Naive thymus-derived CD4-positive, alpha-beta T cell (primary cell): Measurements from ENCODE around the gene GRIA4. TPM values are rescaled to one million over a fixed set of nuclear protein-coding genes. Genes with fewer than 3 reads are reported as not detected.

Experiments
- ATAC-seq: fragments of 150-1000 bp; cut with Tn5 transposase; 2 replicates; pipeline ENCODE4 v1.10.0; 2021; ENCODE audit warnings: mild to moderate bottlenecking, moderate library complexity
- CTCF ChIA-PET: fragments of 350-600 bp; sonication (Branson Sonifier 250); formaldehyde crosslinking; loops from one replicate; lab custom pipeline; 2021; ENCODE audit warnings: antibody characterized with exemption; lab: Charles Lee
- POLR2A ChIA-PET: fragments of 350-600 bp; sonication (Branson Sonifier 250); formaldehyde crosslinking; loops from one replicate; lab custom pipeline; 2021; ENCODE audit warnings: antibody characterized with exemption, inconsistent platforms; lab: Charles Lee
- DNase-seq, 9 donors: peaks; one replicate each; pipeline versions ENCODE4 v3.0.0 to v3.0.0-alpha.2; 2020 to 2022; ENCODE audit warnings: mixed read lengths in 1 of 9
- H3K27ac ChIP-seq: one replicate; pipeline ENCODE4 v1.7.0; 2013; ENCODE audit warnings: mild to moderate bottlenecking, low read depth, low read length, moderate library complexity
- H3K27me3 ChIP-seq, 2 donors: one replicate each; pipeline ENCODE4 v1.7.0; 2013; ENCODE audit warnings: low read length in 2 of 2, mild to moderate bottlenecking in 2 of 2, moderate library complexity in 2 of 2; ENCODE audit not compliant: control insufficient read depth in 2 of 2, insufficient read depth in 2 of 2
- H3K36me3 ChIP-seq, 3 experiments: 1 replicate in 2 of 3; 2 replicates in 1 of 3; pipeline ENCODE4 v1.7.0; 2013; ENCODE audit warnings: low read length in 3 of 3, mild to moderate bottlenecking in 3 of 3, moderate library complexity in 1 of 3; ENCODE audit not compliant: insufficient read depth in 3 of 3, control insufficient read depth in 2 of 3
- H3K4me1 ChIP-seq, 2 donors: one replicate each; pipeline ENCODE4 v1.7.0; 2013; ENCODE audit warnings: low read length in 2 of 2, mild to moderate bottlenecking in 2 of 2, moderate library complexity in 1 of 2; ENCODE audit not compliant: control insufficient read depth in 2 of 2, insufficient read depth in 2 of 2
- H3K4me3 ChIP-seq: 2 replicates; pipeline ENCODE4 v1.7.0; 2013; ENCODE audit warnings: mild to moderate bottlenecking, low read length
- H3K9me3 ChIP-seq, 3 experiments: 1 replicate in 2 of 3; 2 replicates in 1 of 3; pipeline ENCODE4 v1.7.0; 2013; ENCODE audit warnings: low read length in 3 of 3; ENCODE audit not compliant: control insufficient read depth in 2 of 3
- H3K27ac Mint-ChIP-seq, 9 donors: one replicate each; pipeline ENCODE4 v1.8.0; 2020 to 2022; ENCODE audit warnings: mixed read lengths in 9 of 9, mild to moderate bottlenecking in 8 of 9, moderate library complexity in 5 of 9, inconsistent platforms in 2 of 9
- H3K27me3 Mint-ChIP-seq, 5 donors: one replicate each; pipeline ENCODE4 v1.8.0; 2021 to 2022; ENCODE audit warnings: mixed read lengths in 5 of 5, mild to moderate bottlenecking in 1 of 5
- H3K36me3 Mint-ChIP-seq, 5 donors: one replicate each; pipeline ENCODE4 v1.8.0; 2020 to 2022; ENCODE audit warnings: mixed read lengths in 5 of 5, mild to moderate bottlenecking in 3 of 5, inconsistent platforms in 1 of 5
- H3K4me1 Mint-ChIP-seq, 7 donors: one replicate each; pipeline ENCODE4 v1.8.0; 2020 to 2022; ENCODE audit warnings: mixed read lengths in 7 of 7, mild to moderate bottlenecking in 3 of 7, inconsistent platforms in 1 of 7
- H3K4me3 Mint-ChIP-seq, 10 donors: one replicate each; pipeline ENCODE4 v1.8.0; 2020 to 2022; ENCODE audit warnings: mild to moderate bottlenecking in 10 of 10, mixed read lengths in 10 of 10, moderate library complexity in 6 of 10, inconsistent platforms in 2 of 10
- H3K9me3 Mint-ChIP-seq, 11 donors: one replicate each; pipeline ENCODE4 v1.8.0; 2020 to 2022; ENCODE audit warnings: mixed read lengths in 11 of 11, mild to moderate bottlenecking in 4 of 11, inconsistent platforms in 1 of 11, moderate library complexity in 1 of 11
- intact Hi-C, 2 donors: fragments of 100-400 bp; cut with micrococcal nuclease; formaldehyde crosslinking; loops; one replicate each; pipeline ENCODE4 v1.15.1; 2023
- polyA plus RNA-seq, 2 donors: library from polyadenylated mRNA; unstranded; fragments of 300-500 nt; fragmentation: Illumina TruSeq; gene quantifications; one replicate each; pipeline ENCODE4 v1.2.3, GENCODE V29; 2021
- total RNA-seq, 6 experiments: library from RNA in 5 of 6; stranded (reverse) in 5 of 6; gene quantifications; 1 replicate in 5 of 6; 2 replicates in 1 of 6; pipeline ENCODE4 v1.2.3 and lab custom pipeline; 2021 to 2026

Gene GRIA4
- total and polyA plus RNA-seq, 7 experiments from 2014 or later: not detected

DNA sequence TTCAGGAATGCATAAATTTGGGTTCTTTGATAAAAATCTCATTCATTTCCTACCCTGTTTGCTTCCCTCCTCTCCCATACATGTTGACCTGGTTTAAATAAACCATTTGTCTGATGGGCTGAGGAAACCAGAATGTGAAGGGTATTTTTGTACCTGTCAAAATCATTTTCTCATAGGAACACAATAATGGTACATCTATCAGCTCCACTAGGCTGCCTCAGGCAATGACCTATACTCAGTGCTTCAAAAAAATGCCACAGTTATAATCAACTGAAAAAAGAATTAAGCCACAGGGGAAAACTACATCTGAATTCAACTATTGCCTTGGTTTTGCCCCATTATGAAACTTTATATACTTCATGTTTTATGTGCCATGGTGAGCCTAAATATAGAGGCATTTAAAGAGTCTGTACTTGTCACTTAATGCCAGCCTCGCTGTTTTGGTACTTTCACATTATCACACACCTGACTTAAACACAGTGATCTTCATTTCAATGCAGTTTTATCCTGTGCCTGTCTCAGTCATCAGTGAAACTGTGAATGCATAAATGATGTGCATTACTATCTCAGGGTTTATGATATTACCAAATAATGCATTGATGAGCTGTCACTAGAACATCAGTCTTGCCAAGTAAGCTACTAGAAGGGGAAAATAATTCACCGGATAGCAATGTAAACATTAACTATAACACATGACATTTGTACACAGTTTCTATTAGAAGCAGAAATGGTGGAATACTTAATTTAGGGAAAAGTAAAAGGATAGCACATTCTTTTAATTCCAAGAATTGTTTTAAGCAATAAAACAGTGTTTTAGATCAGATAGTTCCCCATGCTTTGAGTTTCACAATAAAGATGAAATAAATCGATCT, 319.4 kb downstream of the GRIA4 start:
- intact Hi-C loops: no loop called here
- Mint-ChIP-seq H3K27ac (no peak overlapping the region), H3K9me3 (no peaks in the 10 kb centered on the region), H3K36me3 (no peaks in the 10 kb centered on the region), H3K27me3 (peaks cover 0 to 5% (median 0%) of the 10 kb centered on the region in 5 donors), H3K4me3 (no peak overlapping the region), H3K4me1 (no peaks in the 10 kb centered on the region)
- no peaks in the 10 kb centered on the region for H3K4me1 ChIP-seq
- ATAC-seq (no peak), DNase-seq (no peak)
- H3K9me3 ChIP-seq: no peaks in the 10 kb centered on the region
- no peaks in the 10 kb centered on the region for H3K27me3 ChIP-seq
- H3K36me3 ChIP-seq: no peaks in the 10 kb centered on the region
- CTCF ChIA-PET: no interaction called here
- POLR2A ChIA-PET: no interaction called here
- no peak overlapping the region for H3K27ac ChIP-seq
- no peak overlapping the region for H3K4me3 ChIP-seq

DNA sequence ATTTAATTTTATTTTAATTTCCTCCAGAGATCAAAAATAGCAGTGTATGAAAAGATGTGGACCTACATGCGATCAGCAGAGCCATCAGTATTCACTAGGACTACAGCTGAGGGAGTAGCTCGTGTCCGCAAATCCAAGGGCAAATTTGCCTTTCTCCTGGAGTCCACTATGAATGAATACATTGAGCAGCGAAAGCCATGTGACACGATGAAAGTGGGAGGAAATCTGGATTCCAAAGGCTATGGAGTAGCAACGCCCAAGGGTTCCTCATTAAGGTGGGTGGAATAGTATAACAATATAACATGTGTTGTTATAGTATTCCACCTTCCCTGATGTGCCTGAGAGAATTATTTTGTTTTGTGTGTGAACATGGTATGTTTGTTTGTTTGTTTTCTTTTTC, 323.8 kb downstream of the GRIA4 start:
- no peak overlapping the region for H3K27ac ChIP-seq
- H3K4me3 Mint-ChIP-seq: no peak overlapping the region
- no peak overlapping the region for H3K4me3 ChIP-seq
- POLR2A ChIA-PET: no interaction called here
- H3K4me1 ChIP-seq: no peaks in the 10 kb centered on the region
- CTCF ChIA-PET: no interaction called here
- H3K4me1 Mint-ChIP-seq: no peaks in the 10 kb centered on the region
- DNase-seq (no peak), ATAC-seq (no peak)
- intact Hi-C loops: no loop called here
- no peaks in the 10 kb centered on the region for H3K9me3 ChIP-seq
- H3K27me3 Mint-ChIP-seq: peaks cover 0 to 5% (median 4%) of the 10 kb centered on the region in 5 donors
- H3K27me3 ChIP-seq: no peaks in the 10 kb centered on the region
- H3K9me3 Mint-ChIP-seq: peaks cover 0 to 1% (median 0%) of the 10 kb centered on the region in 11 donors
- no peak overlapping the region for H3K27ac Mint-ChIP-seq
- no peaks in the 10 kb centered on the region for H3K36me3 ChIP-seq
- H3K36me3 Mint-ChIP-seq: no peaks in the 10 kb centered on the region

DNA sequence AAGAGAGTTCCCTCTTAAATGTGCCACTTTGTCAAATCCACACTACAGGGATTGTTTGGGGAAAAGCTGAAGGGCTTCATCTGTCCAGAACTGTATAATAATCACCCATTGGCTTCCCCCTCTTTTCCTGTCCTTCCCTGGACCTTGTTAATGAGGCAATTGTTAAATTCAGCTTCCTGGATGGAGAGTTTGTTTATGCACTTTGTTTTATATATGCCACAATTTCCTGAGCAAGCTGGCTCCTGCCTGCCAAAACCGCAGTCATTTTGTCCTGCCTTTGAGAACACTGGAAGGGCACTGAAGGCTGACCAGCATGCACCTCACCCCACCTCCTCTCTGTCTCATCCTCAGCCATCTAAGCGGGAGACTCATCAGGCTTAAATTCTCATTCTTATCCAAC, 325.9 kb downstream of the GRIA4 start:
- no peaks in the 10 kb centered on the region for H3K4me1 Mint-ChIP-seq
- no peak overlapping the region for H3K4me3 ChIP-seq
- CTCF ChIA-PET: interaction anchor here (0.5 kb wide), 1 partner anchor 1067 kb away, joined by 3 read pairs; no protein-coding TSS in a partner anchor
- H3K4me3 Mint-ChIP-seq: no peak overlapping the region
- ATAC-seq: no peak
- no peak for DNase-seq
- peaks cover 0 to 5% (median 0%) of the 10 kb centered on the region in 5 donors for H3K27me3 Mint-ChIP-seq
- H3K9me3 ChIP-seq: no peaks in the 10 kb centered on the region
- H3K36me3 ChIP-seq: no peaks in the 10 kb centered on the region
- H3K4me1 ChIP-seq: no peaks in the 10 kb centered on the region
- no peaks in the 10 kb centered on the region for H3K36me3 Mint-ChIP-seq
- H3K27ac Mint-ChIP-seq: no peak overlapping the region
- H3K9me3 Mint-ChIP-seq: peaks cover 0 to 1% (median 0%) of the 10 kb centered on the region in 11 donors
- intact Hi-C loops: no loop called here
- no peak overlapping the region for H3K27ac ChIP-seq
- no peaks in the 10 kb centered on the region for H3K27me3 ChIP-seq
- POLR2A ChIA-PET: no interaction called here

DNA sequence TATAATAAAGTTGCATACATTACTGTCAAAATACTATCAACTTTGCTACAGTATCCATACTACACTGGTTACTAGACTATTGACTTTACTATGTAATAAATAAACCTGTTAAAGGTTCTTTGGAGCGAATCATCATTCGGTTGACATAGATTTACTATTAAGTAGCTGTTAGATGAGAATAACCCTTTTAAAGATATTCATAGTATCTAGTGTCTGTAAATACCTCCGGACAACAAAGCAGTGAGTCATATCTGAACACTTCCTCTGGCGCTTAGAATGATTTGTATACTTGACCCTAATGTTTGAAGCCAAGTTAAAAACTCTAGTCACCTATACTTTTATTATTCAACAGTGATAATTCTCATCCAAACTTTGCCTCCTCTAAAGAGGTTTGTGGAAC, 327.5 kb downstream of the GRIA4 start:
- Histone ChIP-seq H3K4me3 (no peak overlapping the region), H3K27me3 (no peaks in the 10 kb centered on the region), H3K27ac (no peak overlapping the region), H3K36me3 (no peaks in the 10 kb centered on the region), H3K4me1 (no peaks in the 10 kb centered on the region), H3K9me3 (no peaks in the 10 kb centered on the region)
- intact Hi-C loops: no loop called here
- H3K4me1 Mint-ChIP-seq: no peaks in the 10 kb centered on the region
- H3K36me3 Mint-ChIP-seq: no peaks in the 10 kb centered on the region
- no peak for ATAC-seq
- H3K27ac Mint-ChIP-seq: no peak overlapping the region
- peaks cover 0 to 5% (median 0%) of the 10 kb centered on the region in 5 donors for H3K27me3 Mint-ChIP-seq
- no peak overlapping the region for H3K4me3 Mint-ChIP-seq
- DNase-seq: no peak
- ChIA-PET POLR2A (no interaction called here), CTCF (no interaction called here)
- peaks cover 0 to 1% (median 0%) of the 10 kb centered on the region in 11 donors for H3K9me3 Mint-ChIP-seq

DNA sequence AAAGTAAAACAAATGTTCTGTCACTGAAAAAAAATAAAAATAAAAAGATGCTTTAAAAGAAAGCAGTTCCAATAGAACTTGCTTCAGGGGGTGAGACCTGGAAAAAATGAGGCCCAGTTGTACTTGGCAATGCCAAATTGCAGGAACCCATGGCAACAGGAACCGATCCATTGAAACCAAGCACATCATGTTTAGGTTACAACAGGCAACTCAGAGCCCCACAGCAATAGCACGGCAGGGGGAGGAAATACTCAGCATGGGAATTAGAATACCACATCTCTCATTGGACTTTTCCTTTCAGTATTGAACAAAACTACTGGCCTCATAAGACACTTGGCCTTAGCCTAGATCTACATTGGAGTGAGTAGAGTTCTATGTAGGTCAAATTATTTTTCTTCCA, 327.9 kb downstream of the GRIA4 start:
- peaks cover 0 to 5% (median 0%) of the 10 kb centered on the region in 5 donors for H3K27me3 Mint-ChIP-seq
- ATAC-seq (no peak), DNase-seq (no peak)
- no peaks in the 10 kb centered on the region for H3K36me3 Mint-ChIP-seq
- Histone ChIP-seq H3K4me3 (no peak overlapping the region), H3K9me3 (no peaks in the 10 kb centered on the region), H3K27me3 (no peaks in the 10 kb centered on the region), H3K27ac (no peak overlapping the region), H3K4me1 (no peaks in the 10 kb centered on the region), H3K36me3 (no peaks in the 10 kb centered on the region)
- no peak overlapping the region for H3K27ac Mint-ChIP-seq
- H3K9me3 Mint-ChIP-seq: peaks cover 0 to 1% (median 0%) of the 10 kb centered on the region in 11 donors
- intact Hi-C loops: no loop called here
- H3K4me1 Mint-ChIP-seq: no peaks in the 10 kb centered on the region
- ChIA-PET CTCF (no interaction called here), POLR2A (no interaction called here)
- no peak overlapping the region for H3K4me3 Mint-ChIP-seq

DNA sequence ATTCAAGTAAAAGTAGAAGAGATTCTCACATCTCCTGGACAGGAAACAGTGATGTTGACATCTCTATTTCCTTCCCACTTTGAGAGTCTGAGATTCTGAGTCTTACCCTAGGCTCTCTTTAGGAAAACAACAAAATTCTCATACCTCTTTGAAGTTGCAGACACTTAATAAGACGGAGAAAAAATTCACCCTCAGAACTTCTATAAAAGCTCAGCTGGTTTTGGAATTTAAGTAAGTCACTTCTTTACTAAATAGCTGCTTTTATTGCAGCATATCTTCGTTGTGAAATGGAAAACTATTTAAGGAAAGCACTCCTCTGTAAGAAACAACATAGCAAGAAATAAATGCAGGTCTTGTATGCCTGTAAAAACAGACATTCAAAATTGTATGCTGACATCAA, 333.0 kb downstream of the GRIA4 start:
- no peaks in the 10 kb centered on the region for H3K9me3 Mint-ChIP-seq
- H3K36me3 Mint-ChIP-seq: no peaks in the 10 kb centered on the region
- no peak overlapping the region for H3K27ac ChIP-seq
- H3K36me3 ChIP-seq: no peaks in the 10 kb centered on the region
- ChIA-PET CTCF (no interaction called here), POLR2A (no interaction called here)
- no peak for DNase-seq
- no peaks in the 10 kb centered on the region for H3K4me1 Mint-ChIP-seq
- H3K27me3 Mint-ChIP-seq: peaks cover 0 to 8% (median 6%) of the 10 kb centered on the region in 5 donors
- no peak for ATAC-seq
- no peaks in the 10 kb centered on the region for H3K9me3 ChIP-seq
- no peaks in the 10 kb centered on the region for H3K4me1 ChIP-seq
- H3K4me3 ChIP-seq: no peak overlapping the region
- H3K4me3 Mint-ChIP-seq: no peak overlapping the region
- H3K27ac Mint-ChIP-seq: no peak overlapping the region
- H3K27me3 ChIP-seq: no peaks in the 10 kb centered on the region
- intact Hi-C loops: no loop called here
